H1 (cell line): ENCODE results near the gene SEC63. TPM values are rescaled to one million over a fixed set of nuclear protein-coding genes. Genes with fewer than 3 reads are reported as not detected.

Experiments
- GABPA ChIP-seq: IDR thresholded peaks from 2 replicates; pipeline ENCODE4 v1.6.1; 2011; ENCODE audit warnings: mild to moderate bottlenecking, low read length, moderate library complexity, borderline replicate concordance; ENCODE audit not compliant: insufficient read depth
- RXRA ChIP-seq: IDR thresholded peaks from 2 replicates; pipeline ENCODE4 v1.6.1; 2011; ENCODE audit warnings: low read depth, mild to moderate bottlenecking, low read length, moderate library complexity; ENCODE audit not compliant: insufficient read depth
- polyA plus RNA-seq, 7 experiments: library from polyadenylated mRNA; depleted of rRNA in 3 of 7; stranded (reverse) in 5 of 7; unstranded in 2 of 7; fragments of >200 nt in 5 of 7; fragments of 200-250 nt in 2 of 7; gene quantifications; 1 replicate in 5 of 7; 2 replicates in 1 of 7; 4 replicates in 1 of 7; pipeline versions ENCODE4 v1.2.1 to v1.2.3, GENCODE V29; 2011 to 2013; ENCODE audit warnings: missing spikeins in 2 of 7, mixed read lengths in 2 of 7
- total RNA-seq: library from RNA; stranded (reverse); fragmentation: NEBNext Ultra II Directional; extraction: Animal tissue kit (Norgen Biotek cat#: 25700); gene quantifications from 2 replicates; pipeline ENCODE4 v1.2.1, GENCODE V29; 2021

The SEC63 gene
- total and polyA plus RNA-seq, 2 of the 8 experiments (the other 6 are each of a cell fraction or from before 2014, with no cell fraction given) = 17.3 to 121 TPM

GRCh38 chr6:107973594-107973993, 15.6 kb upstream of the SEC63 start (continued):
- TF ChIP-seq GABPA (no peak), RXRA (no peak)
